IMR-90 (cell line): ENCODE measurements around the gene SPDYC. TPM values are rescaled to one million over a fixed set of nuclear protein-coding genes. Genes with fewer than 3 reads are reported as not detected.

Experiments
- ATAC-seq: fragments of 200-7000 bp; cut with Tn5 transposase; 2 replicates; pipeline ENCODE4 v1.9.1; 2020; ENCODE audit warnings: low read depth, mild to moderate bottlenecking, moderate library complexity
- BruUV-seq: library from RNA; stranded (reverse); fragments of 400-500 nt; replicated peaks from 2 replicates; lab custom pipeline; 2021; lab: Mats Ljungman, UMichigan
- CTCF ChIA-PET: fragments of 300-600 bp; formaldehyde crosslinking; extraction: SDS; loops from one replicate; lab custom pipeline; 2021; ENCODE audit warnings: antibody characterized with exemption; lab: Yijun Ruan, JAX
- POLR2A ChIA-PET: fragments of 300-600 bp; sonication (Branson Sonifier 250); formaldehyde crosslinking; loops from one replicate; lab custom pipeline; 2022; ENCODE audit warnings: antibody characterized with exemption; ENCODE audit not compliant: unreplicated experiment; lab: Charles Lee
- DNase-seq: peaks from one replicate; pipeline ENCODE4 v3.0.0; 2013
- H2AFZ ChIP-seq: replicated peaks from 2 replicates; pipeline ENCODE3; 2013; ENCODE audit warnings: low read length, mild to moderate bottlenecking; ENCODE audit not compliant: poor library complexity
- H2AK5ac ChIP-seq: 2 replicates; pipeline ENCODE4 v1.6.1; 2013; ENCODE audit warnings: low read depth, low read length, inconsistent platforms
- H2AK9ac ChIP-seq: replicated peaks from 2 replicates; pipeline ENCODE3; 2013; ENCODE audit warnings: mild to moderate bottlenecking, low read depth, low read length, moderate library complexity; ENCODE audit not compliant: poor library complexity
- H2BK120ac ChIP-seq: 2 replicates; pipeline ENCODE4 v1.6.1; 2013; ENCODE audit warnings: low read depth, low read length, inconsistent platforms
- H2BK15ac ChIP-seq: 3 replicates; pipeline ENCODE4 v1.6.1; 2013; ENCODE audit warnings: low read depth, low read length, inconsistent platforms
- H2BK20ac ChIP-seq: 2 replicates; pipeline ENCODE4 v1.6.1; 2013; ENCODE audit warnings: low read depth, mild to moderate bottlenecking, inconsistent platforms, low read length, moderate library complexity
- H2BK5ac ChIP-seq: 2 replicates; pipeline ENCODE4 v1.6.1; 2013; ENCODE audit warnings: mild to moderate bottlenecking, low read depth, low read length, inconsistent platforms; ENCODE audit not compliant: poor library complexity, severe bottlenecking
- H3K14ac ChIP-seq: replicated peaks from 2 replicates; pipeline ENCODE4 v1.6.1; 2013; ENCODE audit warnings: low read depth, low read length, inconsistent platforms
- H3K18ac ChIP-seq: 2 replicates; pipeline ENCODE4 v1.6.1; 2013; ENCODE audit warnings: low read depth, low read length, control low read depth
- H3K23ac ChIP-seq: 2 replicates; pipeline ENCODE4 v1.6.1; 2013; ENCODE audit warnings: low read depth, low read length, inconsistent platforms
- H3K27ac ChIP-seq: 2 replicates; pipeline ENCODE4 v1.5.1; 2013; ENCODE audit warnings: mild to moderate bottlenecking, control low read depth, low read length; ENCODE audit not compliant: insufficient read depth
- H3K27me3 ChIP-seq: 2 replicates; pipeline ENCODE4 v1.6.1; 2013; ENCODE audit warnings: low read length; ENCODE audit not compliant: control insufficient read depth, insufficient read depth
- H3K36me3 ChIP-seq: 2 replicates; pipeline ENCODE4 v1.6.1; 2013; ENCODE audit warnings: low read length, mixed read lengths; ENCODE audit not compliant: control insufficient read depth, insufficient read depth
- H3K4ac ChIP-seq: 2 replicates; pipeline ENCODE4 v1.6.1; 2013; ENCODE audit warnings: low read depth, low read length, inconsistent platforms
- H3K4me1 ChIP-seq: 2 replicates; pipeline ENCODE4 v1.6.1; 2013; ENCODE audit warnings: low read length, mixed read lengths; ENCODE audit not compliant: control insufficient read depth, insufficient read depth
- H3K4me2 ChIP-seq: 2 replicates; pipeline ENCODE4 v1.6.1; 2013; ENCODE audit warnings: low read depth, mild to moderate bottlenecking, control low read depth, low read length, moderate library complexity
- H3K4me3 ChIP-seq: 2 replicates; pipeline ENCODE4 v1.5.1; 2013; ENCODE audit warnings: low read depth, mild to moderate bottlenecking, control low read depth, low read length, moderate library complexity; ENCODE audit not compliant: insufficient read depth
- H3K56ac ChIP-seq: 2 replicates; pipeline ENCODE4 v1.6.1; 2013; ENCODE audit warnings: low read length, inconsistent platforms; ENCODE audit not compliant: insufficient read depth; ENCODE audit errors: extremely low read depth
- H3K79me1 ChIP-seq, 2 experiments: 2 replicates each; pipeline ENCODE4 v1.6.1; 2013; ENCODE audit warnings: low read length in 2 of 2, inconsistent platforms in 1 of 2, low read depth in 1 of 2
- H3K9ac ChIP-seq: 2 replicates; pipeline ENCODE4 v1.6.1; 2013; ENCODE audit warnings: low read depth, low read length, control low read depth
- H3K9me1 ChIP-seq: 2 replicates; pipeline ENCODE4 v1.6.1; 2013; ENCODE audit warnings: low read length, inconsistent platforms; ENCODE audit not compliant: insufficient read depth
- H3K9me3 ChIP-seq: 2 replicates; pipeline ENCODE4 v1.6.1; 2013; ENCODE audit warnings: low read length; ENCODE audit not compliant: control insufficient read depth, insufficient read depth
- H4K20me1 ChIP-seq: 2 replicates; pipeline ENCODE4 v1.6.1; 2013; ENCODE audit warnings: low read length, inconsistent platforms; ENCODE audit not compliant: insufficient read depth
- H4K5ac ChIP-seq: 2 replicates; pipeline ENCODE4 v1.6.1; 2013; ENCODE audit warnings: mild to moderate bottlenecking, low read depth, low read length, control low read depth
- H4K8ac ChIP-seq, 2 experiments: 2 replicates each; pipeline ENCODE4 v1.6.1; 2013; ENCODE audit warnings: low read depth in 2 of 2, low read length in 2 of 2, control low read depth in 1 of 2, inconsistent platforms in 1 of 2
- H4K91ac ChIP-seq: 2 replicates; pipeline ENCODE4 v1.6.1; 2013; ENCODE audit warnings: low read depth, low read length, inconsistent platforms; ENCODE audit not compliant: insufficient read depth
- CHD1 ChIP-seq: IDR thresholded peaks from 2 replicates; pipeline ENCODE4 v1.6.1; 2012; ENCODE audit warnings: low read depth, low read length, improper control_type of control experiment
- ELK1 ChIP-seq: fragments of 150-350 bp; IDR thresholded peaks from 2 replicates; pipeline ENCODE4 v1.6.1; 2016; ENCODE audit warnings: low read depth, mild to moderate bottlenecking, low read length, moderate library complexity, borderline replicate concordance
- MAFK ChIP-seq: IDR thresholded peaks from 2 replicates; pipeline ENCODE4 v1.6.1; 2012; ENCODE audit warnings: low read depth, low read length, improper control_type of control experiment
- MAZ ChIP-seq: IDR thresholded peaks from 2 replicates; pipeline ENCODE4 v1.6.1; 2012; ENCODE audit warnings: low read depth, mild to moderate bottlenecking, low read length, improper control_type of control experiment, moderate library complexity, borderline replicate concordance
- MXI1 ChIP-seq: IDR thresholded peaks from 2 replicates; pipeline ENCODE4 v1.6.1; 2012; ENCODE audit warnings: low read depth, mild to moderate bottlenecking, low read length, moderate library complexity, borderline replicate concordance
- POLR2A ChIP-seq: IDR thresholded peaks from 2 replicates; pipeline ENCODE4 v1.6.1; 2012; ENCODE audit warnings: mild to moderate bottlenecking, low read depth, low read length
- RAD21 ChIP-seq: IDR thresholded peaks from 2 replicates; pipeline ENCODE4 v1.6.1; 2012; ENCODE audit warnings: low read length, improper control_type of control experiment
- RCOR1 ChIP-seq: IDR thresholded peaks from 2 replicates; pipeline ENCODE4 v1.6.1; 2012; ENCODE audit warnings: mild to moderate bottlenecking, low read length, improper control_type of control experiment; ENCODE audit not compliant: insufficient replicate concordance
- RFX5 ChIP-seq: IDR thresholded peaks from 2 replicates; pipeline ENCODE4 v1.8.0; 2012; ENCODE audit warnings: low read depth, mild to moderate bottlenecking, low read length, moderate library complexity
- USF2 ChIP-seq: fragments of 150-350 bp; IDR thresholded peaks from 2 replicates; pipeline ENCODE4 v1.6.1; 2017; ENCODE audit warnings: mild to moderate bottlenecking, antibody characterized with exemption, low read length, low read depth
- WGBS, 2 experiments: methylation state at CpG; one replicate each; pipeline versions ENCODE4 v1.1.5 to v1.1.7; 2013; ENCODE audit warnings: missing lambda C conversion rate in 2 of 2; ENCODE audit not compliant: insufficient read length in 1 of 2; ENCODE audit errors: extremely low coverage in 2 of 2; 5-methylcytosine and 5-hydroxymethylcytosine counted together
- dilution Hi-C: fragments of 300-500 bp; cut with HindIII; formaldehyde crosslinking; loops from one replicate; pipeline ENCODE4 v1.14.3; 2018; ENCODE audit warnings: low sequenced_read_pairs; ENCODE audit not compliant: unreplicated experiment
- in situ Hi-C: fragments of 300-500 bp; cut with MboI; formaldehyde crosslinking; loops from 3 replicates; pipeline ENCODE4 v1.14.3; 2019; ENCODE audit warnings: low sequenced_read_pairs, inconsistent platforms, mixed read lengths
- intact Hi-C: fragments of 100-400 bp; cut with micrococcal nuclease; formaldehyde crosslinking; loops from 2 replicates; pipeline ENCODE4 v1.10.0; 2022
- polyA plus RNA-seq, 3 experiments: library from polyadenylated mRNA; depleted of rRNA; stranded (reverse); fragments of >200 nt; gene quantifications; 2 replicates each; pipeline ENCODE4 v1.2.3, GENCODE V29; 2012; ENCODE audit warnings: low replicate concordance in 1 of 3
- total RNA-seq: library from RNA; depleted of rRNA; stranded (reverse); fragments of >200 nt; gene quantifications from 2 replicates; pipeline ENCODE4 v1.2.3, GENCODE V29; 2012

The SPDYC gene
- total and polyA plus RNA-seq, 2 of the 4 experiments (the other 2 are of a cell fraction), result not detected

- no peak for TF ChIP-seq RFX5
- TF ChIP-seq MAFK, result no peak
Observed at GRCh38 chr11:65134240-65134951, 35.6 kb upstream of the SPDYC start, which contains the start of gene SYVN1 (continued).

- Histone ChIP-seq H3K9me3 (no peaks in the 10 kb centered on the region), H2BK20ac (peak overlapping the region; percentile 53; the same call in 1 of the 2 replicates), H3K79me1 (peaks cover 18 to 43% of the 10 kb centered on the region in 2 experiments), H2BK5ac (peak overlapping the region; percentile 98), H3K36me3 (peaks cover 27% of the 10 kb centered on the region), H4K20me1 (peaks cover 28% of the 10 kb centered on the region), H3K27ac (peak overlapping the region; percentile 99), H2AK5ac (peak overlapping the region; percentile 99), H3K56ac (peak overlapping the region; percentile 96), H4K91ac (peak overlapping the region; percentile 100), H3K23ac (peak overlapping the region; percentile 95; the same call in 1 of the 2 replicates), H2AFZ (peak overlapping the region; percentile 99), H3K14ac (peak overlapping the region; percentile 100), H2BK15ac (peak overlapping the region; percentile 100; the same call in 2 of the 3 replicates), H3K4ac (peak overlapping the region; percentile 100), H3K9me1 (peaks cover 21% of the 10 kb centered on the region), H4K5ac (peak overlapping the region; percentile 56), H3K9ac (peak overlapping the region; percentile 99), H3K4me2 (peak overlapping the region; percentile 83), H4K8ac (peak overlapping the region; percentile 98 to 99), H2BK120ac (peak overlapping the region; percentile 98), H3K27me3 (no peaks in the 10 kb centered on the region), H3K4me1 (peaks cover 6% of the 10 kb centered on the region; the same call in 1 of the 2 replicates), H3K4me3 (peak overlapping the region; percentile 63), H2AK9ac (peak overlapping the region; percentile 98), H3K18ac (peak overlapping the region; percentile 5)
- dilution Hi-C loops, result no loop called here
- ATAC-seq, result peak; percentile 89
- CTCF ChIA-PET, result interaction anchor here (0.6 kb wide), 2 partner anchors 12 to 290 kb away, joined by 4 to 5 read pairs; no protein-coding TSS in a partner anchor
- BruUV-seq, result no TSS peak
- intact Hi-C loops, result no loop called here
- POLR2A ChIA-PET, result no interaction called here
- in situ Hi-C loops, result no loop called here
- DNase-seq, result peak; percentile 97
- 1% methylated on average over 11 of the region's 24 CpGs; no CpG with 5 or more reads in 1 of the 2 experiments for WGBS, 2 experiments
- TF ChIP-seq USF2, result peak; percentile 38; the same call in 1 of the 2 replicates
- no peak for TF ChIP-seq ELK1
- TF ChIP-seq RCOR1, result no peak
- TF ChIP-seq RFX5, result no peak
- 0 out of 2 replicates have a peak, but pooled peaks have one; percentile 89 for TF ChIP-seq CHD1
- no peak for TF ChIP-seq MAFK
- no peak for TF ChIP-seq MXI1
- TF ChIP-seq POLR2A, result no peak
- TF ChIP-seq MAZ, result peak; percentile 46; the same call in 1 of the 2 replicates
- no peak for TF ChIP-seq RAD21
Observed at GRCh38 chr11:65134952-65135632, 34.9 kb upstream of the SPDYC start.
